BLaER1 treated with 17β-estradiol and CSF1 and Interleukin-3, amounts not matched to agents 10 nM and 100 nM (cell line): ENCODE data around the gene PRKAR1B.

Experiments used
- H3K27ac ChIP-seq, 11 experiments: shearing (Covaris generic); formaldehyde crosslinking; 2 replicates each; pipeline ENCODE4 v1.8.1; 2022
- H3K27me3 ChIP-seq, 11 experiments: shearing (Covaris generic); formaldehyde crosslinking; 2 replicates each; pipeline ENCODE4 v1.8.1; 2022
- H3K36me3 ChIP-seq, 11 experiments: shearing (Covaris generic); formaldehyde crosslinking; 2 replicates each; pipeline ENCODE4 v1.8.1; 2022
- H3K4me1 ChIP-seq, 10 experiments: shearing (Covaris generic); formaldehyde crosslinking; 2 replicates each; pipeline ENCODE4 v1.8.1; 2022
- H3K4me2 ChIP-seq, 11 experiments: shearing (Covaris generic); formaldehyde crosslinking; 2 replicates each; pipeline ENCODE4 v1.8.1; 2022
- H3K4me3 ChIP-seq, 10 experiments: shearing (Covaris generic); formaldehyde crosslinking; 2 replicates each; pipeline ENCODE4 v1.8.1; 2022
- H3K9ac ChIP-seq, 11 experiments: shearing (Covaris generic); formaldehyde crosslinking; 2 replicates each; pipeline ENCODE4 v1.8.1; 2022
- H3K9me3 ChIP-seq, 11 experiments: shearing (Covaris generic); formaldehyde crosslinking; replicated peaks in 1 of 11; 2 replicates each; pipeline ENCODE4 v1.8.1; 2022
- H4K20me1 ChIP-seq, 11 experiments: shearing (Covaris generic); formaldehyde crosslinking; 2 replicates each; pipeline ENCODE4 v1.8.1; 2022
- Cebpa-rat ChIP-seq, 11 experiments: shearing (Covaris generic); IDR thresholded peaks; 2 replicates each; pipeline ENCODE4 v1.8.1; 2022

PRKAR1B gene

GRCh38 chr7:510131-510481 lies 217.0 kb downstream of the PRKAR1B start:
- H3K4me3 ChIP-seq: no peak overlapping the region
- H3K36me3 ChIP-seq: peaks cover 0 to 15% (median 0%) of the 10 kb centered on the region in 11 experiments; a peak in 4 of 22 replicates
- H3K27me3 ChIP-seq: peaks cover 27 to 39% (median 34%) of the 10 kb centered on the region in 11 experiments
- no peak overlapping the region for H3K9ac ChIP-seq
- peaks cover 17 to 60% (median 34%) of the 10 kb centered on the region in 11 experiments; a peak in 20 of 22 replicates for H4K20me1 ChIP-seq
- no peaks in the 10 kb centered on the region for H3K9me3 ChIP-seq
- no peak overlapping the region for H3K27ac ChIP-seq
- no peak overlapping the region for H3K4me2 ChIP-seq
- TF ChIP-seq Cebpa-rat (IDR thresholded peaks at IDR 0.05): no peak
- peaks cover 16 to 28% (median 25%) of the 10 kb centered on the region in 10 experiments for H3K4me1 ChIP-seq

- peaks cover 12 to 60% (median 30%) of the 10 kb centered on the region in 11 experiments; a peak in 19 of 22 replicates for H4K20me1 ChIP-seq
- no peak for TF ChIP-seq Cebpa-rat (IDR thresholded peaks at IDR 0.05)
Observed at GRCh38 chr7:509426-510130, 217.5 kb downstream of the PRKAR1B start.

GRCh38 chr7:508461-509170 lies 218.5 kb downstream of the PRKAR1B start:
- no peaks in the 10 kb centered on the region for H3K9me3 ChIP-seq
- H3K9ac ChIP-seq: no peak overlapping the region
- H4K20me1 ChIP-seq: peaks cover 8 to 59% (median 28%) of the 10 kb centered on the region in 11 experiments; a peak in 19 of 22 replicates
- H3K27me3 ChIP-seq: peaks cover 12 to 24% (median 19%) of the 10 kb centered on the region in 11 experiments
- peaks cover 6 to 23% (median 12%) of the 10 kb centered on the region in 10 experiments for H3K4me1 ChIP-seq
- no peak overlapping the region for H3K27ac ChIP-seq
- H3K36me3 ChIP-seq: peaks cover 0 to 15% (median 0%) of the 10 kb centered on the region in 11 experiments; a peak in 4 of 22 replicates
- no peak for TF ChIP-seq Cebpa-rat (IDR thresholded peaks at IDR 0.05)
- no peak overlapping the region for H3K4me2 ChIP-seq
- H3K4me3 ChIP-seq: no peak overlapping the region

More at GRCh38 chr7:509426-510130, 217.5 kb downstream of the PRKAR1B start:
- Histone ChIP-seq H3K9me3 (no peaks in the 10 kb centered on the region), H3K9ac (no peak overlapping the region), H3K4me2 (no peak overlapping the region), H3K4me1 (peaks cover 16 to 23% (median 20%) of the 10 kb centered on the region in 10 experiments), H3K27ac (no peak overlapping the region), H3K27me3 (peaks cover 22 to 33% (median 29%) of the 10 kb centered on the region in 11 experiments), H3K36me3 (peaks cover 0 to 15% (median 0%) of the 10 kb centered on the region in 11 experiments; a peak in 4 of 22 replicates), H3K4me3 (no peak overlapping the region)

- H3K4me2 ChIP-seq: no peak overlapping the region
- H3K36me3 ChIP-seq: peaks cover 0 to 15% (median 0%) of the 10 kb centered on the region in 11 experiments; a peak in 4 of 22 replicates
- H3K9me3 ChIP-seq: no peaks in the 10 kb centered on the region
- H3K4me3 ChIP-seq: no peak overlapping the region
- H3K4me1 ChIP-seq: peaks cover 0 to 23% (median 12%) of the 10 kb centered on the region in 10 experiments; a peak in 15 of 20 replicates
- H4K20me1 ChIP-seq: peaks cover 0 to 57% (median 27%) of the 10 kb centered on the region in 11 experiments; a peak in 18 of 22 replicates
- no peak overlapping the region for H3K9ac ChIP-seq
- H3K27me3 ChIP-seq: peaks cover 4 to 15% (median 11%) of the 10 kb centered on the region in 11 experiments
- H3K27ac ChIP-seq: no peak overlapping the region
- no peak for TF ChIP-seq Cebpa-rat (IDR thresholded peaks at IDR 0.05)
Observed at GRCh38 chr7:507623-508300, 219.3 kb downstream of the PRKAR1B start.

- no peak overlapping the region for H3K4me2 ChIP-seq
- peaks cover 0 to 26% (median 16%) of the 10 kb centered on the region in 10 experiments; a peak in 13 of 20 replicates for H3K4me1 ChIP-seq
- TF ChIP-seq Cebpa-rat (IDR thresholded peaks at IDR 0.05): no peak
- H3K9ac ChIP-seq: no peak overlapping the region; a peak in 2 of 22 replicates
- peaks cover 0 to 57% (median 20%) of the 10 kb centered on the region in 11 experiments; a peak in 14 of 22 replicates for H4K20me1 ChIP-seq
- peaks cover 0 to 8% (median 4%) of the 10 kb centered on the region in 11 experiments; a peak in 8 of 22 replicates for H3K27me3 ChIP-seq
- H3K27ac ChIP-seq: no peak overlapping the region
- H3K9me3 ChIP-seq: no peaks in the 10 kb centered on the region
- H3K36me3 ChIP-seq: peaks cover 0 to 15% (median 0%) of the 10 kb centered on the region in 11 experiments; a peak in 4 of 22 replicates
- no peak overlapping the region for H3K4me3 ChIP-seq
Observed at GRCh38 chr7:506921-507622, 220.0 kb downstream of the PRKAR1B start.

GRCh38 chr7:506391-506831 lies 220.7 kb downstream of the PRKAR1B start:
- no peaks in the 10 kb centered on the region for H3K9me3 ChIP-seq
- H3K36me3 ChIP-seq: peaks cover 0 to 20% (median 0%) of the 10 kb centered on the region in 11 experiments; a peak in 5 of 22 replicates
- H3K9ac ChIP-seq: no peak overlapping the region
- no peak for TF ChIP-seq Cebpa-rat (IDR thresholded peaks at IDR 0.05)
- H4K20me1 ChIP-seq: peaks cover 0 to 58% (median 15%) of the 10 kb centered on the region in 11 experiments; a peak in 10 of 22 replicates
- H3K4me2 ChIP-seq: no peak overlapping the region
- H3K4me1 ChIP-seq: peaks cover 0 to 27% (median 16%) of the 10 kb centered on the region in 10 experiments; a peak in 13 of 20 replicates
- peaks cover 0 to 2% (median 0%) of the 10 kb centered on the region in 11 experiments; a peak in 1 of 22 replicates for H3K27me3 ChIP-seq
- H3K27ac ChIP-seq: no peak overlapping the region
- no peak overlapping the region for H3K4me3 ChIP-seq

- Histone ChIP-seq H3K36me3 (peaks cover 0 to 33% (median 0%) of the 10 kb centered on the region in 11 experiments; a peak in 6 of 22 replicates), H3K27me3 (no peaks in the 10 kb centered on the region), H3K4me3 (no peak overlapping the region), H3K9me3 (no peaks in the 10 kb centered on the region), H3K27ac (no peak overlapping the region), H3K9ac (no peak overlapping the region), H3K4me1 (peaks cover 0 to 27% (median 16%) of the 10 kb centered on the region in 10 experiments; a peak in 13 of 20 replicates), H3K4me2 (no peak overlapping the region), H4K20me1 (peaks cover 0 to 58% (median 15%) of the 10 kb centered on the region in 11 experiments; a peak in 10 of 22 replicates)
- no peak for TF ChIP-seq Cebpa-rat (IDR thresholded peaks at IDR 0.05)
Observed at GRCh38 chr7:505171-505570, 221.9 kb downstream of the PRKAR1B start.
